Astrocyte (in vitro differentiated cells and primary cell): ENCODE results near the gene EIF1AD.

ENCODE experiments used
- CTCF ChIP-seq: IDR thresholded peaks from 2 replicates; pipeline ENCODE4 v1.5.1; 2011; ENCODE audit warnings: low read depth, mild to moderate bottlenecking, inconsistent platforms, low read length, moderate library complexity; ENCODE audit not compliant: insufficient read depth
- EZH2 ChIP-seq: IDR thresholded peaks from 2 replicates; pipeline ENCODE4 v1.6.1; 2012; ENCODE audit warnings: mild to moderate bottlenecking, low read length, inconsistent platforms; ENCODE audit not compliant: insufficient read depth

GRCh38 chr11:65960824-65961266, 41.1 kb downstream of the EIF1AD start:
- no peak for TF ChIP-seq CTCF
- no peak for TF ChIP-seq EZH2
